Measurements from ENCODE around the gene CEP170B.
"Not testable (repeated sequence)": the region's sequence is repeated elsewhere in the genome, so short reads cannot be mapped to it uniquely, and the experiment has no call there.

Gene CEP170B

GRCh38 chr14:104879201-104879982, 14.3 kb downstream of the CEP170B start:
- DNase-seq (ENCODE audit: low read depth) = no peak

GRCh38 chr14:104879983-104880565, 15.0 kb downstream of the CEP170B start:
- DNase-seq (ENCODE audit: low read depth) = no peak

GRCh38 chr14:104880584-104881210, 15.6 kb downstream of the CEP170B start:
- DNase-seq (ENCODE audit: low read depth) = no peak

- no peak for DNase-seq (ENCODE audit: low read depth)
These were observed 16.4 kb downstream of the CEP170B start for GRCh38 chr14:104881369-104881979.

GRCh38 chr14:104882325-104882973, 17.4 kb downstream of the CEP170B start:
- no peak for DNase-seq (ENCODE audit: low read depth)

- no peak for DNase-seq (ENCODE audit: low read depth)
These were observed 18.1 kb downstream of the CEP170B start for GRCh38 chr14:104882991-104883660.

GRCh38 chr14:104883681-104884361, 18.8 kb downstream of the CEP170B start:
- no peak for DNase-seq (ENCODE audit: low read depth)

- not testable (repeated sequence) for DNase-seq (ENCODE audit: low read depth)
These were observed 19.3 kb downstream of the CEP170B start for GRCh38 chr14:104884381-104884780.

- no peak for DNase-seq (ENCODE audit: low read depth)
These were observed 20.2 kb downstream of the CEP170B start for GRCh38 chr14:104885031-104885972.

GRCh38 chr14:104885973-104886689, 21.1 kb downstream of the CEP170B start:
- no peak for DNase-seq (ENCODE audit: low read depth)

GRCh38 chr14:104886690-104887622, 21.9 kb downstream of the CEP170B start:
- no peak for DNase-seq (ENCODE audit: low read depth)

- DNase-seq (ENCODE audit: low read depth) = no peak
These were observed 22.8 kb downstream of the CEP170B start for GRCh38 chr14:104887623-104888488.

GRCh38 chr14:104888489-104889374, 23.7 kb downstream of the CEP170B start:
- DNase-seq (ENCODE audit: low read depth) = no peak

- no peak for DNase-seq (ENCODE audit: low read depth)
These were observed 24.3 kb downstream of the CEP170B start for GRCh38 chr14:104889375-104889757.

GRCh38 chr14:104890292-104890691, 25.2 kb downstream of the CEP170B start:
- not testable (repeated sequence) for DNase-seq (ENCODE audit: low read depth)

GRCh38 chr14:104891121-104891551, 26.1 kb downstream of the CEP170B start:
- DNase-seq (ENCODE audit: low read depth) = no peak
